Loucy (cell line): ENCODE measurements around the gene DBN1.

ENCODE experiments used
- H2AFZ ChIP-seq: fragments of 200-600 bp; sonication (generic); 2 replicates; pipeline ENCODE4 v1.6.0; 2016; ENCODE audit warnings: antibody characterized with exemption, mild to moderate bottlenecking, low read length, moderate library complexity
- H3F3A ChIP-seq: fragments of 200-600 bp; 2 replicates; pipeline ENCODE4 v1.6.0; 2016; ENCODE audit warnings: antibody characterized with exemption, low read depth, mild to moderate bottlenecking
- H3K27me3 ChIP-seq: fragments of 200-600 bp; sonication (generic); 2 replicates; pipeline ENCODE4 v1.6.1; 2014; ENCODE audit warnings: low read length, mild to moderate bottlenecking; ENCODE audit not compliant: insufficient read depth, poor library complexity, severe bottlenecking
- H3K36me3 ChIP-seq: fragments of 200-600 bp; sonication (generic); 2 replicates; pipeline ENCODE4 v1.6.1; 2016; ENCODE audit warnings: low read length; ENCODE audit not compliant: insufficient read depth
- H3K4me1 ChIP-seq: fragments of 200-600 bp; sonication (generic); 2 replicates; pipeline ENCODE4 v1.5.1; 2014; ENCODE audit warnings: low read length, mild to moderate bottlenecking; ENCODE audit not compliant: insufficient read depth, poor library complexity, severe bottlenecking
- H3K4me2 ChIP-seq: fragments of 200-600 bp; sonication (generic); 2 replicates; pipeline ENCODE4 v1.6.0; 2014; ENCODE audit warnings: antibody characterized with exemption, low read length, low read depth, mild to moderate bottlenecking; ENCODE audit not compliant: poor library complexity, severe bottlenecking
- H3K4me3 ChIP-seq: fragments of 200-600 bp; sonication (generic); 2 replicates; pipeline ENCODE4 v1.5.1; 2014; ENCODE audit warnings: low read length, mild to moderate bottlenecking, mixed read lengths; ENCODE audit not compliant: poor library complexity, severe bottlenecking
- H3K79me2 ChIP-seq: fragments of 200-600 bp; sonication (generic); 2 replicates; pipeline ENCODE4 v1.6.1; 2014; ENCODE audit warnings: low read length; ENCODE audit not compliant: insufficient read depth
- H3K9ac ChIP-seq: fragments of 200-600 bp; sonication (generic); 2 replicates; pipeline ENCODE4 v1.6.0; 2014; ENCODE audit warnings: mild to moderate bottlenecking, low read depth, low read length, moderate library complexity; ENCODE audit not compliant: poor library complexity, severe bottlenecking
- H3K9me2 ChIP-seq: fragments of 200-600 bp; sonication (generic); replicated peaks from 2 replicates; pipeline ENCODE4 v1.6.1; 2016; ENCODE audit warnings: low read depth, low read length, mixed read lengths
- H3K9me3 ChIP-seq: fragments of 200-600 bp; sonication (generic); 2 replicates; pipeline ENCODE4 v1.6.1; 2014; ENCODE audit warnings: mild to moderate bottlenecking, antibody characterized with exemption, low read length, low read depth; ENCODE audit not compliant: insufficient read depth
- H4K20me1 ChIP-seq: fragments of 200-600 bp; sonication (generic); 2 replicates; pipeline ENCODE4 v1.6.0; 2014; ENCODE audit warnings: antibody characterized with exemption, low read length, mild to moderate bottlenecking; ENCODE audit not compliant: insufficient read depth, poor library complexity, severe bottlenecking
- CTCF ChIP-seq: fragments of 200-600 bp; sonication (generic); conservative IDR thresholded peaks from 2 replicates; pipeline ENCODE4 v1.5.1; 2014; ENCODE audit warnings: mild to moderate bottlenecking, antibody characterized with exemption, low read length
- EZH2phosphoT487 ChIP-seq: fragments of 200-600 bp; IDR thresholded peaks from 2 replicates; pipeline ENCODE4 v1.6.1; 2018; ENCODE audit warnings: antibody characterized with exemption, mild to moderate bottlenecking, moderate library complexity, borderline replicate concordance

The DBN1 gene

GRCh38 chr5:177440990-177441780, 32.2 kb downstream of the DBN1 start:
- Histone ChIP-seq H3K9ac (no peak overlapping the region), H3K79me2 (no peaks in the 10 kb centered on the region), H3K36me3 (no peaks in the 10 kb centered on the region; the same call in 1 of the 2 replicates)

GRCh38 chr5:177440211-177440989, 33.0 kb downstream of the DBN1 start:
- H3K79me2 ChIP-seq = no peaks in the 10 kb centered on the region
- no peak overlapping the region for H3K9ac ChIP-seq
- H4K20me1 ChIP-seq = no peaks in the 10 kb centered on the region
- no peaks in the 10 kb centered on the region for H3K9me2 ChIP-seq
- H3K27me3 ChIP-seq = no peaks in the 10 kb centered on the region
- H3K4me3 ChIP-seq = no peak overlapping the region
- H2AFZ ChIP-seq = no peak overlapping the region
- H3F3A ChIP-seq = no peaks in the 10 kb centered on the region
- TF ChIP-seq EZH2phosphoT487 (no peak), CTCF (no peak)
- no peaks in the 10 kb centered on the region for H3K4me1 ChIP-seq
- no peak overlapping the region for H3K4me2 ChIP-seq
- H3K36me3 ChIP-seq = peaks cover 4% of the 10 kb centered on the region; the same call in 1 of the 2 replicates
- H3K9me3 ChIP-seq = no peaks in the 10 kb centered on the region

More at GRCh38 chr5:177440990-177441780, 32.2 kb downstream of the DBN1 start:
- Histone ChIP-seq H3K9me3 (no peaks in the 10 kb centered on the region), H3K27me3 (no peaks in the 10 kb centered on the region), H3K9me2 (no peaks in the 10 kb centered on the region), H3K4me1 (no peaks in the 10 kb centered on the region), H4K20me1 (no peaks in the 10 kb centered on the region), H3K4me2 (no peak overlapping the region), H2AFZ (no peak overlapping the region), H3K4me3 (no peak overlapping the region), H3F3A (no peaks in the 10 kb centered on the region)
- TF ChIP-seq CTCF (no peak), EZH2phosphoT487 (no peak)

- Histone ChIP-seq H3K4me3 (no peak overlapping the region), H3K36me3 (peaks cover 10% of the 10 kb centered on the region; the same call in 1 of the 2 replicates), H3K9ac (no peak overlapping the region), H3K27me3 (no peaks in the 10 kb centered on the region), H3K4me1 (no peaks in the 10 kb centered on the region), H4K20me1 (no peaks in the 10 kb centered on the region), H3K4me2 (no peak overlapping the region), H2AFZ (no peak overlapping the region), H3F3A (no peaks in the 10 kb centered on the region), H3K9me2 (no peaks in the 10 kb centered on the region), H3K9me3 (no peaks in the 10 kb centered on the region), H3K79me2 (no peaks in the 10 kb centered on the region)
- TF ChIP-seq CTCF (no peak), EZH2phosphoT487 (no peak)
These were observed 33.8 kb downstream of the DBN1 start for GRCh38 chr5:177439518-177440053.
